Omental fat pad (tissue), 4 donors: ENCODE data around the gene CXCL13. TPM values are rescaled to one million over a fixed set of nuclear protein-coding genes. Genes with fewer than 3 reads are reported as not detected.
A peak's percentile ranks its signal among the peaks of the same experiment; 100 is the strongest.

Experiments used
- ATAC-seq: fragments of 150-250 bp; one replicate; pipeline ENCODE4 v1.9.1; 2016; ENCODE audit warnings: mild to moderate bottlenecking, moderate library complexity; ENCODE audit not compliant: low FRiP score
- DNase-seq: peaks from one replicate; pipeline ENCODE4 v3.0.0-alpha.2; 2019; ENCODE audit warnings: low spot score
- CTCF ChIP-seq, 3 donors: fragments of 450-650 bp; IDR thresholded peaks; one replicate each; pipeline ENCODE4 v1.5.1; 2016 to 2017; ENCODE audit warnings: antibody characterized with exemption in 3 of 3, mild to moderate bottlenecking in 3 of 3, moderate library complexity in 2 of 3
- total RNA-seq, 4 donors: library from RNA; depleted of rRNA; stranded (reverse); fragments of >200 nt; gene quantifications; one replicate each; pipeline ENCODE4 v1.1.0, GENCODE V29; 2016

Gene CXCL13
- total RNA-seq, 4 donors from 2014 or later: 0.79 TPM; not detected in 3

GRCh38 chr4:77591532-77591931 is 14.1 kb upstream of the CXCL13 start:
- ATAC-seq (no peak), DNase-seq (no peak)
- TF ChIP-seq CTCF (IDR thresholded peaks at IDR 0.05): no peak

GRCh38 chr4:77593101-77593500 is 12.5 kb upstream of the CXCL13 start:
- no peak for TF ChIP-seq CTCF (IDR thresholded peaks at IDR 0.05)

GRCh38 chr4:77593993-77594392 is 11.6 kb upstream of the CXCL13 start:
- no peak for DNase-seq
- ATAC-seq: peak; percentile 68
- TF ChIP-seq CTCF (IDR thresholded peaks at IDR 0.05): no peak

More at GRCh38 chr4:77593101-77593500, 12.5 kb upstream of the CXCL13 start:
- DNase-seq (no peak), ATAC-seq (no peak)

- no peak for TF ChIP-seq CTCF (IDR thresholded peaks at IDR 0.05)
- DNase-seq: no peak
- no peak for ATAC-seq
Measured at GRCh38 chr4:77595364-77595973, 10.2 kb upstream of the CXCL13 start.

GRCh38 chr4:77599378-77599777 is 6.2 kb upstream of the CXCL13 start:
- DNase-seq: no peak
- no peak for TF ChIP-seq CTCF (IDR thresholded peaks at IDR 0.05)
- ATAC-seq: no peak

GRCh38 chr4:77600521-77601451 is 4.8 kb upstream of the CXCL13 start:
- peak in 1 of 3 donors; percentile 45 for TF ChIP-seq CTCF (IDR thresholded peaks at IDR 0.05)
- no peak for DNase-seq
- no peak for ATAC-seq
